ENCODE measurements around the gene CCL15. TPM values are rescaled to one million over a fixed set of nuclear protein-coding genes. Genes with fewer than 3 reads are reported as not detected.

The CCL15 gene
- total and polyA plus RNA-seq, 2 donors (not counting 3 experiments of a cell fraction or from before 2014, with no cell fraction given) = not detected

GRCh38 chr17:36034127-36034526 lies 32.8 kb upstream of the CCL15 start:
- intact Hi-C loops (cut with micrococcal nuclease) = no loop called here
- POLR2A ChIA-PET = no interaction called here
- dilution Hi-C loops (cut with MboI; ENCODE audit: extremely low pct_ligation_motif_present, low sequenced_read_pairs) = no loop called here
- FAIRE-seq = no peak
- no peaks in the 10 kb centered on the region for H4K20me1 ChIP-seq (replicated peaks; ENCODE audit: control insufficient read depth, extremely low read depth, insufficient read depth, low read length)
- peak; percentile 11 for DNase-seq (ENCODE audit: low read depth, low spot score)
- H3K4me2 ChIP-seq (ENCODE audit: insufficient read depth, low read length) = no peak overlapping the region
- H3K9ac ChIP-seq (replicated peaks; ENCODE audit: extremely low read depth, insufficient read depth, low read length) = no peak overlapping the region
- H3K4me3 ChIP-seq (replicated peaks in 1 of 3; ENCODE audit: insufficient read depth in 1 of 3, low read depth in 1 of 3, low read length in 3 of 3) = no peak overlapping the region
- no peak overlapping the region for H3K27ac ChIP-seq (ENCODE audit: insufficient read depth, low read depth, low read length)
- H3K4me1 ChIP-seq (ENCODE audit: control insufficient read depth, extremely low read depth, insufficient read depth, low read length) = no peaks in the 10 kb centered on the region
- no peaks in the 10 kb centered on the region for H3K79me2 ChIP-seq (ENCODE audit: control insufficient read depth, insufficient read depth, low read length)
- H2AFZ ChIP-seq (ENCODE audit: low read depth, low read length) = no peak overlapping the region
- TF ChIP-seq POLR2A (IDR thresholded peaks at IDR 0.05; ENCODE audit: low read depth, low read length) = no peak
- TF ChIP-seq FOS (IDR thresholded peaks at IDR 0.05; ENCODE audit: borderline replicate concordance, insufficient read depth, low read length) = no peak
- no peak for TF ChIP-seq GATA2 (IDR thresholded peaks at IDR 0.05; ENCODE audit: insufficient read depth, insufficient read length, low read depth, low read length)
- TF ChIP-seq MYC (IDR thresholded peaks at IDR 0.05; ENCODE audit: low read depth, low read length) = no peak
- CTCF ChIA-PET = interaction anchor here (1.1 kb wide), 1 partner anchor 38 kb away, joined by 5 read pairs; no protein-coding TSS in a partner anchor
- H3K9me1 ChIP-seq (replicated peaks; ENCODE audit: control insufficient read depth, extremely low read depth, insufficient read depth, low read length) = no peaks in the 10 kb centered on the region
- H3K36me3 ChIP-seq (ENCODE audit: control insufficient read depth in 2 of 2, extremely low read depth in 1 of 2, insufficient read depth in 2 of 2, low read length in 2 of 2) = no peaks in the 10 kb centered on the region
- no peaks in the 10 kb centered on the region for H3K9me3 ChIP-seq (replicated peaks; ENCODE audit: control insufficient read depth, insufficient read depth, low read length)
- BruUV-seq (replicated peaks) = no TSS peak
- H3K27me3 ChIP-seq (ENCODE audit: control insufficient read depth in 2 of 2, insufficient read depth in 2 of 2, low read length in 2 of 2) = peaks cover 6% of the 10 kb centered on the region in 2 experiments

DNA sequence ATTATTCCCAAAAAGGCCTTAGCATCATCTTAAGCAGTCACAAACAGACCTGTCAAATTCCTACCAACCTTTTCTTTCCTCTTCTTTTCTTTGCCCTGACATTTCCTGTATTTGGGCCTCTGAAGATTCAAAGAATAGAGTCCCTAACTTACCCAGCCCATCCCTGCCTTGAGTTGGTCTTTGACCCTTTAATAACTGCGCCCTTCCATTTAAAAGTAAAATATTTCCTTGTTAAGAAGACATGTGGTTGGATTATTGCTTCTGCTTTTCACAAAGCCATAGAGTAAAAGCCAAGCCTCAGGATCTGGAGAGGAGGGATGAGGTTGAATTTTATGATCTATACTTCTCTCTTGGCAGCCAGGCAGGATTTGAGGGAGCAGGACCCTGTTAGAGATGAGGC lies 29.6 kb upstream of the CCL15 start:
- Histone ChIP-seq H3K27me3 (ENCODE audit: control insufficient read depth in 2 of 2, insufficient read depth in 2 of 2, low read length in 2 of 2) (peaks cover 6 to 8% of the 10 kb centered on the region in 2 experiments), H3K4me1 (ENCODE audit: control insufficient read depth, extremely low read depth, insufficient read depth, low read length) (no peaks in the 10 kb centered on the region), H3K9me1 (replicated peaks; ENCODE audit: control insufficient read depth, extremely low read depth, insufficient read depth, low read length) (no peaks in the 10 kb centered on the region), H3K79me2 (ENCODE audit: control insufficient read depth, insufficient read depth, low read length) (no peaks in the 10 kb centered on the region), H3K9ac (replicated peaks; ENCODE audit: extremely low read depth, insufficient read depth, low read length) (no peak overlapping the region), H3K27ac (ENCODE audit: insufficient read depth, low read depth, low read length) (no peak overlapping the region), H4K20me1 (replicated peaks; ENCODE audit: control insufficient read depth, extremely low read depth, insufficient read depth, low read length) (no peaks in the 10 kb centered on the region), H2AFZ (ENCODE audit: low read depth, low read length) (no peak overlapping the region), H3K4me3 (replicated peaks in 1 of 3; ENCODE audit: insufficient read depth in 1 of 3, low read depth in 1 of 3, low read length in 3 of 3) (no peak overlapping the region), H3K9me3 (replicated peaks; ENCODE audit: control insufficient read depth, insufficient read depth, low read length) (no peaks in the 10 kb centered on the region), H3K36me3 (ENCODE audit: control insufficient read depth in 2 of 2, extremely low read depth in 1 of 2, insufficient read depth in 2 of 2, low read length in 2 of 2) (no peaks in the 10 kb centered on the region), H3K4me2 (ENCODE audit: insufficient read depth, low read length) (no peak overlapping the region)
- no peak for TF ChIP-seq POLR2AphosphoS5 (IDR thresholded peaks at IDR 0.05; ENCODE audit: insufficient read depth, low read depth, low read length)
- TF ChIP-seq, protein P1, sequence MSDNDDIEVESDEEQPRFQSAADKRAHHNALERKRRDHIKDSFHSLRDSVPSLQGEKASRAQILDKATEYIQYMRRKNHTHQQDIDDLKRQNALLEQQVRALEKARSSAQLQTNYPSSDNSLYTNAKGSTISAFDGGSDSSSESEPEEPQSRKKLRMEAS (IDR thresholded peaks at IDR 0.05; ENCODE audit: insufficient read depth, insufficient read length) = no peak
- no peak for TF ChIP-seq FOS (IDR thresholded peaks at IDR 0.05; ENCODE audit: borderline replicate concordance, insufficient read depth, low read length)
- no peak for TF ChIP-seq GATA2 (IDR thresholded peaks at IDR 0.05; ENCODE audit: insufficient read depth, insufficient read length, low read depth, low read length)
- DNase-seq (ENCODE audit: low read depth, low spot score) = no peak
- ChIA-PET POLR2A (no interaction called here), CTCF (interaction anchor here (1.7 kb wide), 1 partner anchor 41 kb away, joined by 7 read pairs; no protein-coding TSS in a partner anchor)
- intact Hi-C loops (cut with micrococcal nuclease) (no loop called here), dilution Hi-C loops (cut with MboI; ENCODE audit: extremely low pct_ligation_motif_present, low sequenced_read_pairs) (no loop called here)
- no TSS peak for BruUV-seq (replicated peaks)
- FAIRE-seq = no peak

Data from endothelial cell of umbilical vein (primary cell).